Right atrium auricular region (tissue), 2 donors: ENCODE data around the gene CST11. TPM values are rescaled to one million over a fixed set of nuclear protein-coding genes. Genes with fewer than 3 reads are reported as not detected.

ENCODE experiments used
- DNase-seq: peaks from one replicate; pipeline ENCODE4 v3.0.0-alpha.2; 2019; ENCODE audit warnings: low spot score
- H3K27ac ChIP-seq, 2 donors: fragments of 200-600 bp; sonication (generic); 1 replicate in 1 of 2; 2 replicates in 1 of 2; pipeline ENCODE4 v1.5.1; 2016 to 2019
- H3K27me3 ChIP-seq, 2 donors: fragments of 200-600 bp; sonication (generic); one replicate each; pipeline versions ENCODE4 v1.5.1 to v1.6.0; 2017 to 2019
- H3K36me3 ChIP-seq: fragments of 200-600 bp; sonication (generic); one replicate; pipeline ENCODE4 v1.5.1; 2016
- H3K4me1 ChIP-seq, 2 donors: fragments of 200-600 bp; sonication (generic); one replicate each; pipeline versions ENCODE4 v1.5.1 to v1.6.0; 2017 to 2019
- H3K4me3 ChIP-seq, 2 donors: fragments of 200-600 bp; sonication (generic); 1 replicate in 1 of 2; 2 replicates in 1 of 2; pipeline ENCODE4 v1.5.1; 2017 to 2019; ENCODE audit warnings: mild to moderate bottlenecking in 1 of 2, moderate library complexity in 1 of 2
- H3K9me3 ChIP-seq, 2 donors: fragments of 200-600 bp; sonication (generic); one replicate each; pipeline ENCODE4 v1.5.1; 2019
- total RNA-seq, 2 donors: library from RNA; depleted of rRNA; stranded (reverse); fragments of >200 nt; gene quantifications; one replicate each; pipeline ENCODE4 v1.1.0, GENCODE V29; 2016
- TF ChIP-seq, protein P1 (sequence below), 2 donors: fragments of 200-600 bp; sonication (generic); IDR thresholded peaks; one replicate each; pipeline ENCODE4 v1.5.1; 2019; ENCODE audit warnings: antibody characterized with exemption in 2 of 2

Gene CST11
- total RNA-seq, 2 donors from 2014 or later = not detected

DNA sequence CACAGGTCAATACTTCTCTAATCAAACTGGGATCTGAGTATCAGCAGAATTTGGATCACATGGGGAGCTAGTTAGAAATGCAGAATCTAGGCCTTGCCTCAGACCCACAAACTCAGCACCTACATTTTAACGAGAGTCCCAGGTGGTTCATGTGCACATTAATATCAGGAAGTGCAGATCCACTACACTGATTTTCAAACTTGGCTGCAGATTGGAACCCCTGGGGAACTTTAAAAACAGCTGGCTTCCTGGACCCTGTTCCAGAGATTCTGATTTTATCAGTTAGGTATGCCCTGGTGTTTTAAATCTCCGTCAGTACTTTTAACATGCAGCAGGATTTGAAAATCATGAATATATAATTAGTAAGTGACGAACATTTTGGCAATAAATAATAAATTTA is 36.3 kb upstream of the CST11 start:
- no peaks in the 10 kb centered on the region for H3K4me1 ChIP-seq
- peaks cover 0 to 3% of the 10 kb centered on the region in 2 donors for H3K9me3 ChIP-seq
- no peaks in the 10 kb centered on the region for H3K27me3 ChIP-seq
- no peak overlapping the region for H3K4me3 ChIP-seq
- no peak for DNase-seq
- H3K36me3 ChIP-seq = no peaks in the 10 kb centered on the region
- TF ChIP-seq, protein P1, sequence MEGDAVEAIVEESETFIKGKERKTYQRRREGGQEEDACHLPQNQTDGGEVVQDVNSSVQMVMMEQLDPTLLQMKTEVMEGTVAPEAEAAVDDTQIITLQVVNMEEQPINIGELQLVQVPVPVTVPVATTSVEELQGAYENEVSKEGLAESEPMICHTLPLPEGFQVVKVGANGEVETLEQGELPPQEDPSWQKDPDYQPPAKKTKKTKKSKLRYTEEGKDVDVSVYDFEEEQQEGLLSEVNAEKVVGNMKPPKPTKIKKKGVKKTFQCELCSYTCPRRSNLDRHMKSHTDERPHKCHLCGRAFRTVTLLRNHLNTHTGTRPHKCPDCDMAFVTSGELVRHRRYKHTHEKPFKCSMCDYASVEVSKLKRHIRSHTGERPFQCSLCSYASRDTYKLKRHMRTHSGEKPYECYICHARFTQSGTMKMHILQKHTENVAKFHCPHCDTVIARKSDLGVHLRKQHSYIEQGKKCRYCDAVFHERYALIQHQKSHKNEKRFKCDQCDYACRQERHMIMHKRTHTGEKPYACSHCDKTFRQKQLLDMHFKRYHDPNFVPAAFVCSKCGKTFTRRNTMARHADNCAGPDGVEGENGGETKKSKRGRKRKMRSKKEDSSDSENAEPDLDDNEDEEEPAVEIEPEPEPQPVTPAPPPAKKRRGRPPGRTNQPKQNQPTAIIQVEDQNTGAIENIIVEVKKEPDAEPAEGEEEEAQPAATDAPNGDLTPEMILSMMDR (IDR thresholded peaks at IDR 0.05) = no peak
- no peak overlapping the region for H3K27ac ChIP-seq

DNA sequence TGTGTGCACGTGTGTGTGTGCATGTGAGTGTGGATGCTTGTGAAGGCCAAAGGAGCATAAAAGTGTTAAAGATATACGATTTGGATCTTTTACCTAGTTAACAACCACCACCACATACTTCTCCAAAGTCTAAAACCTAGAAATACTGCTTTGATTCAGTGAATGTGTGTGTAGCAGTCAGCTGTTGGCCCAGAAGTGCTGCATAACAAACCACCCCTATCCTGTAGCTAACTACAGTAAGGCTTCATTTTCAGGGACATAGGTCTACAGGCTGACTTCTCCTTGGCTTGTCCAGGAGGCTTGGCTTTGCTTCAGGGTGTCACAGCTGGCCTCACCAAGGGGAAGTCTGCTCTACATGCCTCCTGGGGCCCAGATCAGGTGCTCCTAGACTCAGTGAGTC is 35.8 kb upstream of the CST11 start:
- TF ChIP-seq, protein P1 (IDR thresholded peaks at IDR 0.05) = no peak

DNA sequence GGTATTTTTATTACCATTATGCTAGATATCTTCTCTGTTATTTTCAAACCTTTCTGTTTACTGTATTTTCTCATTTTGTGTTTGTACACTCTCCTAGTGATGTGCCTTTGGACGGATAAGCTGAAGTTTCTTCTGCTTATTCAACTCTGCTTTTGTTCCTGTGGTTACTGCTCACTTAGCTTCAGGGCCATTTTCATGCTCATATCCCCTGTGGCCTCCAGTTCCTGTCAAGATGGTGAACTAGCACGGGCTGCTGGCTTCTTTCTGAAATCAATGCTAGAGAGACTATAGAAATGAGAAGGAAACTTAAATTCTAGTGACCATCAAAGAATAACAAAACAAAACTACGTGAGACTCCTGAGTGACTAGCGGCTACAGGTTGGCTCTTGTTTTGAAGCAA is 31.4 kb upstream of the CST11 start:
- Histone ChIP-seq H3K9me3 (peaks cover 0 to 3% of the 10 kb centered on the region in 2 donors), H3K4me1 (no peaks in the 10 kb centered on the region), H3K4me3 (no peak overlapping the region), H3K27me3 (no peaks in the 10 kb centered on the region), H3K36me3 (no peaks in the 10 kb centered on the region), H3K27ac (no peak overlapping the region)
- DNase-seq = no peak
- TF ChIP-seq, protein P1 (IDR thresholded peaks at IDR 0.05) = no peak

More for the DNA sequence above, 35.8 kb upstream of the CST11 start:
- H3K4me1 ChIP-seq = no peaks in the 10 kb centered on the region
- no peaks in the 10 kb centered on the region for H3K36me3 ChIP-seq
- H3K4me3 ChIP-seq = no peak overlapping the region
- peaks cover 0 to 3% of the 10 kb centered on the region in 2 donors for H3K9me3 ChIP-seq
- no peak overlapping the region for H3K27ac ChIP-seq
- DNase-seq = no peak
- no peaks in the 10 kb centered on the region for H3K27me3 ChIP-seq

DNA sequence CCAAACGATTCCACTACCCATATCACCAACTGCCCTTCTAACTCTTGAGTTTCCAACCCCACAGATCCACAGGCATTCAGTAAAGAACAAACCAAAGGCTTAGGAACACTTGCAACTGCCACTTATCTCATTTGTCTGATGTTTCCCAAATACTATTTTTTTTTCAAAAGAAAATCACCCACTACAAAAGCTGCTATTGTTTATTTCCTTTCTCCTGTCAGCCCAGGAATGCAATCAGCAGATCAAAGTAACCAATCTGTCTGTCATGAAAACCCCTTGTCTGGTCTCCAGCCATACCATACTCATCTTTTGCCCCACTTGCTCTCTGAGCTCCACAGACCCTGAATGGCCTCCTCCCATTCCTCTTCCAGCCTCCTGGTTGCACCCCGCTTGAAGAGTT is 29.5 kb upstream of the CST11 start:
- no peak for DNase-seq
- H3K27me3 ChIP-seq = no peaks in the 10 kb centered on the region
- no peaks in the 10 kb centered on the region for H3K36me3 ChIP-seq
- H3K4me3 ChIP-seq = no peak overlapping the region
- H3K4me1 ChIP-seq = no peaks in the 10 kb centered on the region
- H3K9me3 ChIP-seq = no peaks in the 10 kb centered on the region
- TF ChIP-seq, protein P1 (IDR thresholded peaks at IDR 0.05) = no peak
- no peak overlapping the region for H3K27ac ChIP-seq

DNA sequence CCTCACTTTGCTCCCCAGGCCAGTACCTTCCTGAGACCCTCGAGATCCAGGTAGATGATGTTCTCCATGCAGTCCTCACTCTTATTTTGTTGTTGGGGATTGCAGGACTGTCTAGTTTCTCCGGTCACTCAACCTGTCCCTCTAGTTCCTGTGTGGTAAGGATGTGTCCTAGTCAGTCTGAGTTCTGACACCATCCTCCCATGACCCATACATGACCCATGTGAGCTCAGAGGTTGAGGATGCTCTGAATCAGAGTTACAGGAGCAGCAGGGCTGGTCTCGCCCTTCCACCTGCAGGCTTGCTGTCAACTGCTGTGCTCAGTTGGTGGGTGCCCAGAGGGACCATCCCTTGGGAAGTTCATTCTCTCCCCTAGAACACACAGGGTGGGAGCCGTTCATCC is 26.4 kb upstream of the CST11 start:
- TF ChIP-seq, protein P1 (IDR thresholded peaks at IDR 0.05) = no peak
- H3K4me1 ChIP-seq = no peaks in the 10 kb centered on the region
- H3K4me3 ChIP-seq = no peak overlapping the region
- no peak overlapping the region for H3K27ac ChIP-seq
- no peak for DNase-seq
- no peaks in the 10 kb centered on the region for H3K9me3 ChIP-seq
- H3K36me3 ChIP-seq = no peaks in the 10 kb centered on the region
- no peaks in the 10 kb centered on the region for H3K27me3 ChIP-seq

DNA sequence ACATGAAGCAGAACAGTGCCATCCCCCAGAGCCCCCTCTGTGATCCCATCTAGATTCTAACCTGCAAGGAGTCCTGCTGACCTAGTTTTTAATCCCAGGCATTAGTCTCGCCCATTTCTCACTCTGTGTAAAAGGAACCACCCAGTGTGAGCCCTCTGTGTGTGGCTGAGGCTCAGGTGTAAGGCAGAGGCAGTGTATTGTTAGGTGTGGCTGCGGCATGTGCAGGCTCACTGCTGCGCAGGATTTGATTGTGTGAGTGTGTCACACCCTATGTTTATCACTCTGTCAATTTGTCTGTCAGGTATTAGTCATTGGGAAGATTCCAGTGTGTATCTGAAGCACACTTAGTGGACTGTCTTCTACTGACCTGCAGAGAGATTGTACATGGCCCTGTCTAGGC is 24.5 kb upstream of the CST11 start:
- Histone ChIP-seq H3K27me3 (no peaks in the 10 kb centered on the region), H3K9me3 (no peaks in the 10 kb centered on the region), H3K4me3 (no peak overlapping the region), H3K4me1 (no peaks in the 10 kb centered on the region), H3K27ac (no peak overlapping the region), H3K36me3 (no peaks in the 10 kb centered on the region)
- TF ChIP-seq, protein P1 (IDR thresholded peaks at IDR 0.05) = no peak
- no peak for DNase-seq
